HG03439 (cell line): ENCODE data around the gene ACTA1.
"Not testable (repeated sequence)": the region's sequence is repeated elsewhere in the genome, so short reads cannot be mapped to it uniquely, and the experiment has no call there.

Experiments used
- ATAC-seq: cut with Tn5 transposase; IDR thresholded peaks from one replicate; pipeline ENCODE4 v1.9.1; 2021; ENCODE audit warnings: mild to moderate bottlenecking, moderate library complexity; ENCODE audit not compliant: unreplicated experiment

Gene ACTA1

GRCh38 chr1:229410370-229410691 lies 23.6 kb downstream of the ACTA1 start:
- ATAC-seq = no peak

- no peak for ATAC-seq
Measured at GRCh38 chr1:229409616-229410369, 24.1 kb downstream of the ACTA1 start.

DNA sequence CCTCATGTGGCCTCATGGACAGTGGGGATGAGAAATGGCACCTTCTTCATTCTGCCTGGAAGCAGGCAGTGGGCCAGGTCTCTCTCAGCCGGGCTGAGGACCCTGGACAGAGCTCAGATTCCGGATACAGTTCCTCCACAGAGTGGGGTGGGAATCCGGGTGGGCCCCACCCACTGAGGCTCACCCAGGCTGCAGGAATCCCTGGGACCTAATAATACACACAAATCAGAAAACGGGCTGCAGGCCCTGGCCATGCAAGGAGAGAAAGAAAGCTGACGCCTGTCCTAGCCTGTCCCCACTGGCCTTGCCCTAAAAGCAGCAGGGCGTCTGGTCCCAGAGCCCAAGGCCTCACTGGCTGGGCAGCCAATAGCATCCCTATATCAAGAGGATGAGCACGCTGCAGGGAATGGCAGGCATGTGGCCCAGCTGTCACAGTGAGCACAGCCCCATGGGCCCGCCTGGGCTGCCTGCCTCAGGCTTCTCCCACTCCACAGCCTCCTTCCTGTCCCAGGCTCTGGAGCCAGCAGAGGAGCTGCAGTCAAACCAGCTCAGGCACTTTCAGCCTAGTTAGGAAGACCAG lies 25.3 kb downstream of the ACTA1 start:
- no peak for ATAC-seq

DNA sequence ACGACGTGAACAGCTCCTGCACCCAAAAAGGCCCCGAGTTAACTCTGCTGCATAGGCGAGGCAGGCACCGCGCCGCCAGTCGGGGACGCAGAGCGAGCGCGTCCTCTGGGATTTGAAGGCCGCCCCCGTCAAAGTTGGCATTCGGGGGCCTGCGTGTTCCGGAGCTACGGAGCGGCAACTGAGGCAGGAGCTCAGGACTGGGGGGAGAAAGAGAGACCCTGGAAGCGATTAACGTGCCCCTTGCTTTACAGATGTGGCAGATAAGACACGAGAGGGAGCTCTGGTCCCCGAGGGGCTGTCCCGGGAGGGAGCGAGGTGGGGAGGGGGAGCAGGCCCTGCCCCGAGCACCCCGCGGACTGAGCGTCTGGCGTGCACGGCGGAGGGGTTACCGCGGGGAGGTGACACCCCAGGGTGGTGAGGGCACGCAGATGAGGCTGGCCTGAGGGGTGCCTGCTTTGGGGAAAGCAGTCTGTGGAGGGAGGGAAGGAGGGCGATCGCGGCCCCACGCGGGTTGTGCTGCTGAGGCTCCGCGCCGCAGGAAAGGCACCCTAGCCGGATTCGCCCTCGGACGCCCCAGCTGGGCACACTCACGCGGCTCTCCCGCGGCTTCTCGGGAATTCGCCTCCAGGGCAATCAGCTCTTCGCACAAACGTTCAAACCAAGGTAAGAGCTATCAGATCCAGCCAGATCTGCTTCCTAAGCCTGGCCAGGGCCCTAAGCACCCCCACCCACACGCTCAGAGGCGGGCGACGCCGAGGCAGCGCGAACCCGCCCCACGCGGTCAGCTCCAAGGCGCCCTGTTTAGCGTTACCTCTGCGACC lies 26.5 kb downstream of the ACTA1 start:
- ATAC-seq = no peak

DNA sequence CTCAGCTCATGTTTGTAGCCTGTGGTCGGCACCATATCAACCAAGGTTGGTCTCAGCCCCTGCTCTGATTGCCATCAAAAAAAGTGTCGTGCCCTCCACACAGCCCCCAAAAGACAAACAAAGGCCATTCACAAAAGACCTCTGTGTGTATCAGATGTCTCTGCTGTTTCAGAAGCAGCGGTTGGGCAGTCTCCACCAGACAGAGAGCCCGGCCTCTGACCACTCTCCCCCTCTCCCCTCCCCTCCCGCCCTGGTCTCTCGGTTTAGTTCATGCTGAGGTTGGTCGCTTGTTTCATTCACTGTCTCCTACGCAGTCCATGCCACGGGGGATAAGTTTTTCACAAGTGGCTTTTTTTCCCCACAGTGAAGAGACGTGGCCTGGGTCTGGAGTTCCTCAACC lies 27.1 kb downstream of the ACTA1 start:
- no peak for ATAC-seq

DNA sequence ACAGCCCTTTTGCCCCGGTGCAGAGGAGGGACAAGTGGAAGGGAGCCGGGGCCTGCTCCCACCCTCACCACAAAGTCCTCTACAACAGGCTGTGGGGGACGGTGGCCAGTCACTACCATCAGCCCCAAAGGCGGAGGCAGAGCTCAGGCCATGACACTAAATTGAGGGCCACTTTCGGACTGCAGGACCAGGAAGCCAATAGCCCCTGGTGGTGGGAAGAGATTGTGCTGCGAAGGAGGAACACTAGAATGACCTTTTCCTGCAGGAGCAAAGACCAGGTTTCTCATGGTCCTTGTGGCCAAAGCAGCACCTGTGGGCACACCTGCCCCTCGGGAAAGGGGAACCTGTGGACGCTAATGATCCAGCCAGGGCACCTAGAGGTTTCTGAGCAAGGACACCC lies 30.3 kb downstream of the ACTA1 start:
- ATAC-seq = no peak

- ATAC-seq = no peak
Measured at GRCh38 chr1:229402993-229403392, 30.9 kb downstream of the ACTA1 start.

- ATAC-seq = not testable (repeated sequence)
Measured at GRCh38 chr1:229402329-229402728, 31.6 kb downstream of the ACTA1 start.

- no peak for ATAC-seq
Measured at GRCh38 chr1:229397762-229398161, 36.1 kb downstream of the ACTA1 start.

DNA sequence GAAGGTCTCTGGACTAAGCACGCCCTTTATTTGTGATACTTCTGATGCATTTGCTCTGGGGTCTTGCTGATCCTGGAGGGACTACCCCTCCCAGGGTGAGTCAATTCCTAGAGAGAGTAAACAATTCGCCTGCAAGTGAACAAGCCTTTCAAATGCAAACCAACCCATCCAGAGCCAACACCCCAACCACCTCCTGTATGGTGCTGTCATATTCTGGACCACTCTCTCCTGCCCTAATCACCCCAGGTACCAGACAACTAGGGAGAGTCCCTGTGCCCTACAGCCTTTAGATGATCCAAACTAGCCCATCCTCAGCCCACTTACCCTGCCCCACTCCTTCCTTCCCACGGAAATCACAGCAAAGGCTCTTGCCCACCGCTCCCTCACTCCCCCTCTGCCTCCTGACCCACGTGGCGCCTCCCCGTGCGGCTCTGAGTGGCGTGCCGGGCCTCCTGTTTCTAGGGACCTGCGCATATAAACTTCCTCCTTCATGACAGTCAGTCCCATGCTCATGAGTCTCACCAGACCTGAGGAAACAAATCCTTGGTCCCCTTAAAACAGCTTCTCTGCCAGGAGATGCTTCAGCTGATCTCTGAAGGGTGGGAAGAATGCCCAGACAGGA lies 37.2 kb downstream of the ACTA1 start:
- no peak for ATAC-seq

DNA sequence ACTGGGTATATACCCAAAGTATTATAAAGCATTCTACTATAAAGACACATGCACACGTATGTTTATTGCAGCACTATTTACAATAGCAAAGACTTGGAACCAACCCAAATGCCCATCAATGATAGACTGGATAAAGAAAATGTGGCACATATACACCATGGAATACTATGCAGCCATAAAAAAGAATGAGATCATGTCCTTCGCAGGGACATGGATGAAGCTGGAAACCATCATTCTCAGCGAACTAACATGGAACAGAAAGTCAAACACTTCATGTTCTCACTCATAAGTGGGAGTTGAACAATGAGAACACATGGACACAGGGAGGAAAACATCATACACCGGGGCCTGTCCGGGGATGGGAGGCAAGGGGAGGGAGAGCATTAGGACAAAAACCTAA lies 39.4 kb downstream of the ACTA1 start:
- not testable (repeated sequence) for ATAC-seq

GRCh38 chr1:229392936-229393335 lies 41.0 kb downstream of the ACTA1 start:
- ATAC-seq = no peak

DNA sequence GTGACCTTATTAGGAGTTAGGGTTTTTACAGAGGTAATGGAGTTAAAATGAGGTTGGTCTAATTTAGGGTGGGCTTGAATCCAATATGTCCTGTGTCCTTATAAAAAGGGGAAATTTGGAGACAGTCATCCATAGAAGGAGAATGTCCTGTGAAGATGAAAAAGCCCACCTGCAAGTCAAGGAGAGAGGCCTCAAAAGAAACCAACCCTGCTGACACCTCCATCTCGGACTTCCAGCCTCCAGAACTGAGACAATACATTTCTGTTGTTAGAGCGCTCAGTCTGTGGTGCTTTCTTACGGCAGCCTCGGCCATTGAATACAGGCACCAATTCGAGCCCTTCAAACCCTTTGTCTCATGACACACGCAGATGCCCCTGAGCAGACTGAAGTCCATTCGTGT lies 43.8 kb downstream of the ACTA1 start:
- no peak for ATAC-seq

GRCh38 chr1:229388897-229389580 lies 44.9 kb downstream of the ACTA1 start:
- ATAC-seq = no peak

DNA sequence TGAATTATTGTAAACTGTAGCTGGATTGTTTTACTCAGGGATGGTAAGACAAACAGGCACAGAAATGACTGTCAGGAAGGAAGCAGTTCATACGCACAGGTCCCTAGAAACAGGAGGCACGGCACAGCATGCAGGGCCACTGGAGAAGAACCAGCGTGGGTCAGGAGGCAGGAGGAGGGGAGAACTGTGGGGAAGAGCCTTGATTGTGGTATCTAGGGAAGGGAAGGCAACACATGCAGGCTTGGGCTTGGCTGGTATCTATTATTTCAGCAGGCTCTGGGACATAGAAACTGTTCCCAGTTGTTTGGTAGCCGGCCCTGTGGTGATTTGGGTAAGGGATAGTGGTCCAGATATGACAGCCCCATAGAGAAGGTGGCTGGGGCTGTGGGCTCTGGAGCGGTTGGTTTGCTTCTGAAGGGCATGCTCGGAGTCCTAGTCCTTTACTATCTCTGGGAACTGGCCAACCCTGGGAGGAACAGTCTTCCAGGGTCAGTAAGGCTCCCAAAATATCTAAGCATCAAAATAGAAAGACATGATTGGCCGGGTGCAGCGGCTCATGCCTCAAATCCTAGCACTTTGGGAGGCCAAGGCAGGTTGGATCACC lies 47.9 kb downstream of the ACTA1 start:
- no peak for ATAC-seq

DNA sequence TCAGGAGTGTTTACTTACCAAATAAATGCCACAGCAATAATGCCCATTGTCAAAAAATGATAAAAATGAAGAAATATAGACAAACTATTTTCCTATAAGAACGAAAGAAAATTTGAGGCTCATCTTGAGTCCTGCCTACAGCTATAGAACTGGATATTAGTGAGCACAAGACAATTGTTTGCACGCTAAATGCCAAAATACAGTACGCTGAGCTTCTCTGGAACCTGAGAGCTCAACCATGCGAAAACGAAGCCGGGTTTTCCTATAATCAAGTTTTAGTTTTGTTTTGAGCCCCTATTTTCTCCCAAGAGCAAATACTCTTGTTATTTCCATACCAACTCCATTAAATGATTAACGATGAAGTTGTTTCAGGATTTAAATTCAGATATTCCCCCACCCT lies 49.1 kb downstream of the ACTA1 start:
- no peak for ATAC-seq

DNA sequence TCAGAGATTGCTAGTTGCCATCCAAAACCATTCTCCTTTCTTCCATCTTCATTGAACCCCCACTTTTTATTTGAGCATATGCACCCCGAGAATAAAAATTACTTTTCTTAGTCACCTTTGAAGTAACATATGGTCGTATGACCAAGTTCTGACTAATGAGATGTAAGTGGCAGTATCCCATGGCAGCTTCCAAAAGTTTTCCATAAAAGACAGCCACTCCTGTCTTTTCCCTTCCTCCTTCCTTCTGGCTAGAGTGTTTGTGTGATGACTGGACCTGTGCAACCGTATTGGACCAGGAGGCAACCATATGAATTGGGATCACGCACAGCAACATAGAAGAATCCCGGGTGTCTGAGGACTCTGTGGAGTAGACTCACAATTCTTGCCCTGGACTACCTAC lies 49.9 kb downstream of the ACTA1 start:
- ATAC-seq = no peak

GRCh38 chr1:229383188-229383587 lies 50.7 kb downstream of the ACTA1 start:
- no peak for ATAC-seq
